Smooth muscle cell of the brain vasculature (primary cell): ENCODE results near the gene IFI30.

Experiments
- DNase-seq: peaks from one replicate; pipeline ENCODE4 v3.0.0-alpha.2; 2012; ENCODE audit warnings: low read depth, low spot score

IFI30 gene

DNA sequence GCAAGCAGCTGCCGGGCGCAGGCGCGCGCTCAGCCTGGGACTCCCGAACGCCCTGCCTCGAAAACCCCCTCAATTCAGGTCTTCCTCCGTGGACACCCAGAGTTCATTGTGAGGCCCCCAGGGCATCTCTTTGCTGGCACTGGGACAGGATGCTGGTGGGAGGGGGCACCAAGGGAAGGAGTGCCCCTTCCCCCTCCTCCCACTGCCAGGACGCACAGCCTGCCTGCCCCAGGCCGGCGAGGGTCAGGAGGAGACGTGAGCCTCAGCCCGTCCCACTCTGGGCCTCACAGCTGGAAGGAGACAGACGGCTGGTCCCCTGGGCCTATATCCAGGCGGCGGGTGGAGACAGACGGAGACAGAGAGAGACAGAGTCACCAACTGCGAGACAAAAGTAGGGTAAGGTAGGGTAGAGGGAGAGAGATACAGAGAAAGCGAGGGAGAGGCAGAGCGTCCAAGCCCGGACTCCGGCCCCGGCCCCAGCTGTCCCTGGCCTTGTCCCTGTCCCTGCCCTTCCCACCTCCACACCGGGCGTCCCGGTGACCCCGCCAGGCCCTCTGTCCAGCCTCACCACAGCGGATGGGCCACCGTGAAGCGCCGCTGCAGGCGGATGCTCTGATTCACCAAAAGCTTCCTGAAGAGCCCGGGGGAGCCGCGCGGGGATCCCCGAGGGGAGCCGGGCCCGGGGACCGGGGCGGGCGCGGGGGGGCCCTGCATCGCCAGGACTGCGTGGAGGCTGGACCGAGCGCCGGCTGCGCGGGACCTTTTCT, 52.3 kb downstream of the IFI30 start, which contains the start of gene PDE4C:
PDE4C (minus strand) TSS at position 737 of the 767 bp plus-strand sequence; CDS start at position 714, 23 bp downstream.
- no peak for DNase-seq

DNA sequence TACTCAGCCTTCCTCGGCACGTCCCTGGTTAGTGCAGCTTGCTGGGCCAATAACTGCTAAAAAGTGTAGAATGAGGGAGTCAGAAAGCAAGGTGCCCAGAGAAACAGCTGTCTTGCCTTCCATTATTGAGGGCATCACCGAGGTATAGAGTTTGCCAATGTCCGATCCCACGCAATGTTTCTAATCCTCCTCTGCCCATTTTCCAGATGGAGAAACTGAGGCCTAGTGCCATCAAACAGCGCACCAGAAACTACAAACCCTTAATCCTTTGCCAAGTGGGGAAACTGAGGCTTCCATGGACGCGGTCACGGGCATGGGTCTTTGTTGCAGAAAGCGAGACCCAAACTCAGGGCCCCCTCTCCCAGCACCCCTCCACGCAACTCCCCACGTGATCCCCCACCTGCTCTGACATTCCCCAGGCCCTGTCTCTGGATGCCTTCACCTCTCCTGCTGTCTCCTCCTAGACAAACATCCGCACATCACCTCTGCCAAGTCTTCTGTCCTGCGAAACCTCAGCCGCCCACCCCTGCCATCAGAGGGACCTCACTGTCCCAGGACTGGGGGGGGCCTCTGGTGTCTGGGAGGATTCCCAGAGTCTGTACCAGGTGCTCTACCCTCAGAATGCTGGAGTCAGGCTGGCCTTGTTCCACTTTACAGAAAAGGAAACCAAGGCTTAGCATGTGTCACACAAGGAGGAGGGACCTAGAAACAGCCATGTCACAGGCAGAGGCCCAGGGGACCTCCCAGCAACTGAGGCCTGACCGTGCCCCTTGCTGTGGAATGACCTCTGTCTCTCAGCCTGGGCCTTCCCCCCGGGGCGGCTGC, 53.6 kb downstream of the IFI30 start:
- no peak for DNase-seq
